T-cell (primary cell): Measurements from ENCODE around the gene EPRS1. TPM values are rescaled to one million over a fixed set of nuclear protein-coding genes. Genes with fewer than 3 reads are reported as not detected.

Experiments
- ATAC-seq, 4 experiments: fragments of 200-7000 bp in 3 of 4; fragments of 150-1000 bp in 1 of 4; cut with Tn5 transposase; replicated peaks in 1 of 4; 1 replicate in 3 of 4; 2 replicates in 1 of 4; pipeline ENCODE4 v1.10.0; 2021; ENCODE audit warnings: moderate library complexity in 3 of 4, mild to moderate bottlenecking in 2 of 4, moderate number of reproducible peaks in 1 of 4
- CTCF ChIA-PET, 2 donors: fragments of 300-600 bp; sonication (Branson Sonifier 250); formaldehyde crosslinking; loops; one replicate each; lab custom pipeline; 2022; ENCODE audit warnings: antibody characterized with exemption in 2 of 2; lab: Charles Lee
- POLR2A ChIA-PET, 2 donors: fragments of 300-600 bp; sonication (Branson Sonifier 250); formaldehyde crosslinking; loops; one replicate each; lab custom pipeline; 2022; ENCODE audit warnings: antibody characterized with exemption in 2 of 2; lab: Charles Lee
- DNase-seq, 35 experiments: peaks; one replicate each; pipeline versions ENCODE4 v3.0.0 to v3.0.0-alpha.2; 2013 to 2023
- H3K27ac ChIP-seq: one replicate; pipeline ENCODE4 v1.5.1; 2013; ENCODE audit warnings: low read length
- H3K27me3 ChIP-seq, 2 experiments: replicated peaks in 1 of 2; 1 replicate in 1 of 2; 2 replicates in 1 of 2; pipeline versions ENCODE4 v1.6.1 to v1.7.0; 2013; ENCODE audit warnings: low read length in 1 of 2, mixed read lengths in 1 of 2; ENCODE audit not compliant: control insufficient read depth in 2 of 2, insufficient read depth in 2 of 2; ENCODE audit errors: extremely low read depth in 1 of 2
- H3K36me3 ChIP-seq, 2 donors: 1 replicate in 1 of 2; 2 replicates in 1 of 2; pipeline versions ENCODE4 v1.6.1 to v1.7.0; 2013; ENCODE audit warnings: low read length in 1 of 2; ENCODE audit not compliant: control insufficient read depth in 2 of 2, insufficient read depth in 1 of 2; ENCODE audit errors: extremely low read depth in 1 of 2
- H3K4me1 ChIP-seq, 2 experiments: 1 replicate in 1 of 2; 2 replicates in 1 of 2; pipeline versions ENCODE4 v1.6.1 to v1.7.0; 2013; ENCODE audit warnings: low read length in 2 of 2, mixed read lengths in 1 of 2; ENCODE audit not compliant: insufficient read depth in 2 of 2, control insufficient read depth in 1 of 2; ENCODE audit errors: extremely low read depth in 1 of 2
- H3K4me3 ChIP-seq, 2 donors: 1 replicate in 1 of 2; 2 replicates in 1 of 2; pipeline versions ENCODE4 v1.5.1 to v1.7.0; 2013; ENCODE audit warnings: mild to moderate bottlenecking in 2 of 2, low read length in 1 of 2, moderate library complexity in 1 of 2; ENCODE audit not compliant: control insufficient read depth in 1 of 2; ENCODE audit errors: extremely low read depth in 1 of 2
- H3K9me3 ChIP-seq: 2 replicates; pipeline ENCODE4 v1.7.0; 2013
- H3K27ac Mint-ChIP-seq, 2 donors: one replicate each; pipeline ENCODE4 v1.8.0; 2020 to 2021; ENCODE audit warnings: mild to moderate bottlenecking in 2 of 2, mixed read lengths in 2 of 2
- H3K27me3 Mint-ChIP-seq, 2 donors: one replicate each; pipeline ENCODE4 v1.8.0; 2021 to 2022; ENCODE audit warnings: mixed read lengths in 2 of 2
- H3K36me3 Mint-ChIP-seq: one replicate; pipeline ENCODE4 v1.8.0; 2021; ENCODE audit warnings: mixed read lengths
- H3K4me1 Mint-ChIP-seq, 3 donors: one replicate each; pipeline ENCODE4 v1.8.0; 2020 to 2022; ENCODE audit warnings: mixed read lengths in 3 of 3, mild to moderate bottlenecking in 1 of 3
- H3K4me3 Mint-ChIP-seq, 3 donors: one replicate each; pipeline ENCODE4 v1.8.0; 2020 to 2022; ENCODE audit warnings: mild to moderate bottlenecking in 3 of 3, mixed read lengths in 3 of 3, moderate library complexity in 3 of 3
- H3K9me3 Mint-ChIP-seq, 3 donors: one replicate each; pipeline ENCODE4 v1.8.0; 2020 to 2022; ENCODE audit warnings: mixed read lengths in 3 of 3
- WGBS: methylation state at CpG from one replicate; pipeline ENCODE4 v1.1.5; 2013; ENCODE audit warnings: missing lambda C conversion rate; ENCODE audit not compliant: insufficient coverage; 5-methylcytosine and 5-hydroxymethylcytosine counted together
- total RNA-seq, 35 experiments: library from RNA in 6 of 35; stranded (reverse) in 6 of 35; fragments of 120-200 nt in 1 of 35; gene quantifications; one replicate each; pipeline versions ENCODE4 v1.2.1 to v1.2.4 and lab custom pipeline; 2013 to 2026

Gene EPRS1
- total RNA-seq, 5 donors from 2014 or later (not counting 1 experiment from before 2014, with no cell fraction given), result 48.3 to 91.9 (median 86.9) TPM

GRCh38 chr1:220067269-220068204, 21.2 kb upstream of the EPRS1 start:
- H3K9me3 Mint-ChIP-seq, result peaks cover 0 to 3% (median 2%) of the 10 kb centered on the region in 3 donors
- no CpG with 5 or more reads among the region's 3 CpGs for WGBS
- POLR2A ChIA-PET, result interaction anchor here in 1 of 2 donors (0.6 kb wide), 2 partner anchors 23 to 42 kb away, joined by 3 to 4 read pairs; no protein-coding TSS in a partner anchor

GRCh38 chr1:220062629-220063028, 16.3 kb upstream of the EPRS1 start:
- no peak overlapping the region for H3K4me3 Mint-ChIP-seq
- H3K36me3 ChIP-seq, result peaks cover 7 to 35% of the 10 kb centered on the region in 2 donors
- CTCF ChIA-PET, result no interaction called here

More at GRCh38 chr1:220067269-220068204, 21.2 kb upstream of the EPRS1 start:
- Histone ChIP-seq H3K9me3 (no peaks in the 10 kb centered on the region), H3K4me3 (no peak overlapping the region), H3K4me1 (no peaks in the 10 kb centered on the region), H3K27me3 (no peaks in the 10 kb centered on the region), H3K36me3 (peaks cover 0 to 36% of the 10 kb centered on the region in 2 donors), H3K27ac (no peak overlapping the region)
- Mint-ChIP-seq H3K4me3 (no peak overlapping the region), H3K36me3 (peaks cover 40% of the 10 kb centered on the region), H3K27me3 (no peaks in the 10 kb centered on the region), H3K27ac (no peak overlapping the region), H3K4me1 (no peaks in the 10 kb centered on the region)
- CTCF ChIA-PET, result no interaction called here
- DNase-seq, result no peak
- ATAC-seq, result no peak

GRCh38 chr1:220060876-220061275, 14.6 kb upstream of the EPRS1 start:
- no peaks in the 10 kb centered on the region for H3K27me3 Mint-ChIP-seq
- H3K27ac Mint-ChIP-seq, result no peak overlapping the region
- no peak overlapping the region for H3K4me3 ChIP-seq
- no peak overlapping the region for H3K27ac ChIP-seq
- CTCF ChIA-PET, result interaction anchor here in 1 of 2 donors (0.6 kb wide), 1 partner anchor 50 kb away, joined by 5 read pairs; no protein-coding TSS in a partner anchor
- POLR2A ChIA-PET, result no interaction called here
- ATAC-seq (no peak), DNase-seq (no peak)
- 100% methylated on average over 1 of the region's 3 CpGs for WGBS
- H3K9me3 ChIP-seq, result no peaks in the 10 kb centered on the region
- no peaks in the 10 kb centered on the region for H3K27me3 ChIP-seq
- peaks cover 45% of the 10 kb centered on the region for H3K36me3 Mint-ChIP-seq
- H3K36me3 ChIP-seq, result peaks cover 7 to 25% of the 10 kb centered on the region in 2 donors
- peaks cover 0 to 4% (median 3%) of the 10 kb centered on the region in 3 donors for H3K9me3 Mint-ChIP-seq
- peaks cover 0 to 10% of the 10 kb centered on the region in 2 experiments for H3K4me1 ChIP-seq
- H3K4me3 Mint-ChIP-seq, result no peak overlapping the region
- peaks cover 0 to 7% (median 6%) of the 10 kb centered on the region in 3 donors for H3K4me1 Mint-ChIP-seq

More at GRCh38 chr1:220062629-220063028, 16.3 kb upstream of the EPRS1 start:
- POLR2A ChIA-PET, result interaction anchor here in 1 of 2 donors (0.6 kb wide), 1 partner anchor 31 kb away, joined by 5 read pairs; no protein-coding TSS in a partner anchor
- no peaks in the 10 kb centered on the region for H3K9me3 ChIP-seq
- no peaks in the 10 kb centered on the region for H3K27me3 Mint-ChIP-seq
- WGBS, result no CpG with 5 or more reads among the region's 6 CpGs
- no peak overlapping the region for H3K27ac Mint-ChIP-seq
- no peak overlapping the region for H3K27ac ChIP-seq
- no peaks in the 10 kb centered on the region for H3K4me1 ChIP-seq
- DNase-seq (no peak), ATAC-seq (no peak)
- H3K4me1 Mint-ChIP-seq, result no peaks in the 10 kb centered on the region
- no peaks in the 10 kb centered on the region for H3K27me3 ChIP-seq
- H3K36me3 Mint-ChIP-seq, result peaks cover 41% of the 10 kb centered on the region
- peaks cover 0 to 4% (median 3%) of the 10 kb centered on the region in 3 donors for H3K9me3 Mint-ChIP-seq
- H3K4me3 ChIP-seq, result no peak overlapping the region

- H3K4me3 Mint-ChIP-seq, result no peak overlapping the region
- ChIA-PET POLR2A (no interaction called here), CTCF (no interaction called here)
- Histone ChIP-seq H3K27ac (peak overlapping the region; percentile 45), H3K4me1 (peaks cover 0 to 10% of the 10 kb centered on the region in 2 experiments), H3K27me3 (no peaks in the 10 kb centered on the region), H3K4me3 (no peak overlapping the region), H3K9me3 (no peaks in the 10 kb centered on the region), H3K36me3 (peaks cover 7 to 11% of the 10 kb centered on the region in 2 donors)
- DNase-seq (peak in 1 of 35 experiments; percentile 60), ATAC-seq (peak in 3 of 4 experiments; percentile 43 to 77 (median 73))
- H3K9me3 Mint-ChIP-seq, result no peaks in the 10 kb centered on the region
- no CpG with 5 or more reads among the region's 1 CpG for WGBS
- peaks cover 12% of the 10 kb centered on the region for H3K36me3 Mint-ChIP-seq
- peak overlapping the region; percentile 53 to 74 for H3K27ac Mint-ChIP-seq
- H3K4me1 Mint-ChIP-seq, result peaks cover 0 to 10% (median 6%) of the 10 kb centered on the region in 3 donors
- H3K27me3 Mint-ChIP-seq, result no peaks in the 10 kb centered on the region
These were observed 10.1 kb upstream of the EPRS1 start for GRCh38 chr1:220056374-220056773.

- H3K9me3 Mint-ChIP-seq, result no peaks in the 10 kb centered on the region
- H3K4me1 Mint-ChIP-seq, result peaks cover 32 to 45% (median 40%) of the 10 kb centered on the region in 3 donors
- Histone ChIP-seq H3K36me3 (peaks cover under 1 to 5% of the 10 kb centered on the region in 2 donors), H3K9me3 (no peaks in the 10 kb centered on the region), H3K4me1 (peaks cover 3 to 16% of the 10 kb centered on the region in 2 experiments), H3K4me3 (peak overlapping the region; percentile 80 to 89), H3K27me3 (no peaks in the 10 kb centered on the region), H3K27ac (peak overlapping the region; percentile 79)
- no peaks in the 10 kb centered on the region for H3K27me3 Mint-ChIP-seq
- DNase-seq, result peak in 1 of 35 experiments; percentile 52
- ATAC-seq, result no peak
- no peaks in the 10 kb centered on the region for H3K36me3 Mint-ChIP-seq
- POLR2A ChIA-PET, result no interaction called here
- CTCF ChIA-PET, result interaction anchor here in 1 of 2 donors (0.6 to 0.7 kb wide), 3 partner anchors 45 to 67 kb away, joined by 3 to 10 read pairs (median 3); no protein-coding TSS in a partner anchor
- H3K27ac Mint-ChIP-seq, result peak overlapping the region; percentile 94 to 97
- H3K4me3 Mint-ChIP-seq, result peak overlapping the region; percentile 96 to 98 (median 96)
- WGBS, result 8% methylated on average over 5 of the region's 17 CpGs
These were observed 801 bp downstream of the EPRS1 start for GRCh38 chr1:220045356-220046051.
